Measurements from ENCODE around the gene LRP11.
"Not testable (repeated sequence)": the region's sequence is repeated elsewhere in the genome, so short reads cannot be mapped to it uniquely, and the experiment has no call there.

LRP11 gene

DNA sequence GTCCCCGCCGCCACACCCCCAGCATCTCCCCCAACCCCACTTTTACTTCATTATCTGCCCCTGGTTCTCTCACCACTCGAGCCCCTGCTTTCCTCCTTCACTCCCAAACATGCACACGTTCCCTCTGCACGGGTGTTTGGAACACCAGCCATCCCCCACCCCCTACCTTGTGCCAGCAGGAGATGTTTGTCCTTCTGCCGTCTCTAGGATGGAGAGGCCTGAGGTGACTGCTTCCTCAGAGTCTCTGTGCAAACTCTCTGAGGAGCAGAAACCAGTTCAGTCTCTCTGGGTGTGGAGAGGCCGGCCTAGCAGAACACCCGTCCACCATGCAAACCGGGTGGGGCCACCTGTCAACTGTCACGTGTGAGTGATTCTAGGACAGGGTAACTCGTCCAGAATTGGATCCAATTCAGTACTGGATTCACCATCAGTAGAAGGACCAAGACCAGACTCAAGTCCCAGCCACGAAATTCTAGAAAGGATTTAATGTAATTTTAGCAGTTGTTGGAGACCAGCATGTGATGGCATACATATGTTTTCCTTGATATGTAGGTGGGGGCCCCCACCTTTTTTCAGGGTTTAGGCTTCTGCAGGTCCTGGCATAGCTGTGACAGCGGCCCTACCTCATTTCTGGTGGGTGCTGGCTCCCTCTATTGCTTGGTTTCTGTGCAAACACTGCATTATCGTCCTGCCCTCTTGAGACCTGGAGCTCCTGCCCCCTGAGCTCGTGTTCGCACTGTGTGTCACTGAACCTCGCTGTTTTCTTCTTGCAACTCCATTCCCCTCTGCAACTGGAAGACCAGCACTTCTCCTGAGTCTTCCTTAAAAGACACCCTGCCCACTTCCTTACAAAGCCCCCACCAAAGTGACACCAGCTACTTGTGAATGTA is 33.9 kb upstream of the LRP11 start, which contains the start of gene RAET1E:
Gene RAET1E (minus strand): TSS at position 259 of the 890 bp plus-strand sequence. CDS start 7,212 bp downstream, outside the sequence.
- in situ Hi-C loops (cut with MboI; ENCODE audit: low sequenced_read_pairs), result no loop called here

- in situ Hi-C loops (cut with MboI; ENCODE audit: low sequenced_read_pairs), result no loop called here
Measured at GRCh38 chr6:149897015-149897697, 33.0 kb upstream of the LRP11 start.

- in situ Hi-C loops (cut with MboI; ENCODE audit: low sequenced_read_pairs), result no loop called here
Measured at GRCh38 chr6:149896491-149896890, 32.3 kb upstream of the LRP11 start.

GRCh38 chr6:149895833-149896271 is 31.7 kb upstream of the LRP11 start:
- in situ Hi-C loops (cut with MboI; ENCODE audit: low sequenced_read_pairs), result no loop called here

DNA sequence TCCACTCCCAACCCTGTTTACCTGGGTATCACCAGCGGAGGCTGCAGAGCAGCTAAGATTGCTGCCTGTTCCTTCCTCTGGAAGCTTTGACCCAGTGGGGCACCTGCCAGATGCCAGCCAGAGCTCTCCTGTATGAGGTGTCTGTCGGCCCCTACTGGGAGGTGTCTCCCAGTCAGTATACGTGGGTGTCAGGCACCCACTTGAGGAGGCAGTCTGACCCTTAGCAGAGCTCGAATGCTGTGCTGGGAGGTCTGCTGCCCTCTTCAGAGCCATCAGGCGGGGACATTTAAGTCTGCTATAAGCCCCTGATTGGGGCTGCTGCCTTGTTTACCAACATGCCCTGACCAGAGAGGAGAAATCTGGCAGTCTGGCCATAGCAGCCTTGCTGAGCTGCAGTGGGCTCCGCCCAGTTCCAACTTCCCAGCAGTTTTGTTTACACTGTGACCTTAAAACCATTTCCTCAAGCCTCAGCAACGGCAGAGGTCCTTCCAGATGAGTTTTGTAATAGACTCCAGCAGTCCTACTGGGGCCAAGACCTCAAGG is 31.0 kb upstream of the LRP11 start:
- in situ Hi-C loops (cut with MboI; ENCODE audit: low sequenced_read_pairs), result no loop called here

GRCh38 chr6:149891864-149892263 is 27.7 kb upstream of the LRP11 start:
- in situ Hi-C loops (cut with MboI; ENCODE audit: low sequenced_read_pairs), result not testable (repeated sequence)

GRCh38 chr6:149891259-149891658 is 27.1 kb upstream of the LRP11 start:
- in situ Hi-C loops (cut with MboI; ENCODE audit: low sequenced_read_pairs), result no loop called here

DNA sequence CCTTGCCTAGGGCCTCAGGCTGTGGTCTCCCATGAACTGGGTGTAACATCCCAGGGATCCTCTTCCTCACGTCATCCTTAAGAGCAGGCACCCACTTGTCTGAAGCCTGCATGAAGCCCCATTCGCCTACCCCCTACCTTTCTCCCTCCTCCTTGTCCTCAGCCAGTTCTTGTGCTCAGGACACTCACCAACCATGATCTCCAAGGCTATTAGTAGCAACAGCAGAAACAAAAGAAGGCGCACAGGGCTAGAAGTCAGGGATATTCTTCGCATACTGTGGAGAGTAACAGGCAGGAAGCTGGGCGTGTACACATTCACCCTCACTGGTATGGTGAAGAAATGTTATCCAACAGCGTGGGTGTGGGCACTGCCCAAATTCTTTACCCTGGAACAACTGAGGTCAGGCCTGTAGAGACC is 26.5 kb upstream of the LRP11 start:
- in situ Hi-C loops (cut with MboI; ENCODE audit: low sequenced_read_pairs), result no loop called here

GRCh38 chr6:149889326-149889725 is 25.2 kb upstream of the LRP11 start:
- in situ Hi-C loops (cut with MboI; ENCODE audit: low sequenced_read_pairs), result no loop called here

GRCh38 chr6:149888659-149889058 is 24.5 kb upstream of the LRP11 start:
- in situ Hi-C loops (cut with MboI; ENCODE audit: low sequenced_read_pairs), result no loop called here

DNA sequence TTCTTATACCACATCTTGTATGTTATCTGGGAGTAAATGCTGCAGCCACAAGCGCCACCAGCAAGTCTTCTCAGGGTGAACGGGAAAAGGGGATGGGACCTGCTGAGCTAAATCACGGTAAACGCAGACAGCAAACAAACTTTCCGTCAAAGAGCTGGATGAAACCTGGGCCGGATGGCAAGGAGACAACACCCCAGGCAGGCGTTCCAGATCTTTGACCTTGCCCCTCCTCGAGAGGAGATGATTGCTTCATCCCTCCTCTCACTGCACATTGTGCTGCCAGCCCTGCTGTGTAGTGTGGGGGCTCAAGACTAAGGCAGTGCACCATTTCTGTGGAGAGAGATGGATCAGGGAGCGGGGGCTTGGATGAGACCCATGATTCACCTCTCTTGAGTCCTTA is 23.9 kb upstream of the LRP11 start:
- in situ Hi-C loops (cut with MboI; ENCODE audit: low sequenced_read_pairs), result no loop called here

GRCh38 chr6:149887343-149887742 is 23.2 kb upstream of the LRP11 start:
- in situ Hi-C loops (cut with MboI; ENCODE audit: low sequenced_read_pairs), result no loop called here

DNA sequence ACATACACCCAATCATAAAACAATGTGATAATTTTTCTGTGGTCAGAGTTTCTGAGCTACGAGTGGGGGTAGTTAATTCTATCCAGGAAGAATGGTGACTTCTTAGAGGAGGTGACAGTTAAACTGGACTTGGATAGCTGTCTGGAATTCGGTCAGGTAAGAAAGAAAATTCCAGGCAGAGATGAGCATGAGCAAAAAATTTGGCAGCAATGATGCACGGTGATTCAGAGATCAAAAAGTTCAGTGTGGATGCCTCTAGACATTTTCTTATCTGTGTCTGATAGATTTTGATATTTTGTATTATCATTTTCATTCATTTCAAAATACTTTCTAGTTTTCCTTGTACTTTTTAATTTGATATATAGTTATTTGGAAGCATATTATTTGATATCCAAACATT is 21.7 kb upstream of the LRP11 start:
- in situ Hi-C loops (cut with MboI; ENCODE audit: low sequenced_read_pairs), result no loop called here

DNA sequence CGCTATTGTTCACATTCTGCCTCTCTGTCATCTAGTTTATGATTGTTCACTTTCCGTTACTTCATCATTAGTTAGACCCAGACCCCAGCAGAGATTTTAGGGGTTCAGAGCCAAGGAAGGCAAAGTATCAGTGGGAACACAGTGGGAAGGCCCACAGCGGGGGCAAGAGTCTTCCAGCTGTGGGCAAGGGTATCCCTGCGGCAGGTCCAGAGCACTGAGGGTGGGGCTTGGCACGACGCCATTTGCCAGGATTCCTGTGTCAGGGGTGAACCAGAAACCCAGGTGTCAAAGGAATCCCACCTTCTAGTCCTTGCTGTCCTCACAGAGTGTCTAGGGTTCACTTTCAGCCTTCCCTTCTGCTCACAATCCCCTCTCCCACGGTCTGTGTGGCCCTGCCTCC is 20.5 kb upstream of the LRP11 start:
- in situ Hi-C loops (cut with MboI; ENCODE audit: low sequenced_read_pairs), result no loop called here

- in situ Hi-C loops (cut with MboI; ENCODE audit: low sequenced_read_pairs), result no loop called here
Measured at GRCh38 chr6:149884215-149884614, 20.1 kb upstream of the LRP11 start.

GRCh38 chr6:149881860-149882259 is 17.7 kb upstream of the LRP11 start:
- in situ Hi-C loops (cut with MboI; ENCODE audit: low sequenced_read_pairs), result no loop called here

GRCh38 chr6:149881066-149881766 is 17.1 kb upstream of the LRP11 start:
- in situ Hi-C loops (cut with MboI; ENCODE audit: low sequenced_read_pairs), result no loop called here

DNA sequence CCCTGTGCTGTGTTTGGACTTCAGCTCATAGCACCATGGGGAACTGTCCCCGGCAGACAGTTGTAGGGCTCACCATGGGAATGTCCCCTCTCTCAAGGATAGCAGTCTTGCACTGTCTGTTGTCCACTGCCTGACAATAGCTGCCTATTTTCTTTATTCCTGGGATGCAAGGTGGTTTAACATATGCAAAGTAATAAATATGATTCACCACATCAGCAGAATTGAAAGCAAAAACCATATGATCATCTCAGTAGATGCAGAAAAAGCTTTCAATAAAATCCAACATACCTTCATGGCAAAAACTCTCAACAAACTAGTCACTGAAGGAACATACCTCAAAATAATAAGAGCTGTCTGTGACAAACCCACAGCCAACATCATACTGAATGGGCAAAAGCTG is 13.5 kb upstream of the LRP11 start:
- in situ Hi-C loops (cut with MboI; ENCODE audit: low sequenced_read_pairs), result no loop called here

DNA sequence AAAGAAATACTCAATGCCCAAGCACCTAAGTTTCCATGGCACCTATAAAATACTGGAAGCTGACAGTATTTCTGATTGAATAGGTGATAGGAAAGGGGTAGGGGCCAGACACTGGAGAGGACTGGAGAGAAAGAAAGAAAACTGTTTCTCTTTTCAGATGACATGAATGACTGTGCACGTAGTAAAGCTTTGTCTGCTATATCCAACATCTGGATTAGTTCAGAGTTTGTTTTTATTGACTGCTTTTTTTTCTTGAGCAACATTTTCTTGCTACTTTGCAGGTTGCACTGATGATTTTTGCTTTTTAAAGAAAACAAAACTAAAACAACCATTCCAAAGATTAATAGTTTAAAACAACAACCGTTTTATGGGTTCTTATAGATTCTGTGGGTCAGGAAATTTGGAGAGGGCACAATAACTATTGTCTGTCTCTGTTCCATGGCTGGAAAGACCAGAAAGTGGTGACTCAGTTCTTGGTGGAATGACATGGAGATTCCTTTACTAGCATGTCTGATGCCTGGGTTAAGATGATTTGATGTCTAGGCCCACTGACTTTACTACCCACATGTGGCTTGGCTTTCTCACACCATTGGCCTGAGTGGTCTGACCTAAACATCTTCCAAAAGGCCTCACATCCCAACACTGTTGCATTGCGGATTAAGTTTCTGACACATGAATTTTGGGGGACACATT is 12.2 kb upstream of the LRP11 start:
- in situ Hi-C loops (cut with MboI; ENCODE audit: low sequenced_read_pairs), result no loop called here

DNA sequence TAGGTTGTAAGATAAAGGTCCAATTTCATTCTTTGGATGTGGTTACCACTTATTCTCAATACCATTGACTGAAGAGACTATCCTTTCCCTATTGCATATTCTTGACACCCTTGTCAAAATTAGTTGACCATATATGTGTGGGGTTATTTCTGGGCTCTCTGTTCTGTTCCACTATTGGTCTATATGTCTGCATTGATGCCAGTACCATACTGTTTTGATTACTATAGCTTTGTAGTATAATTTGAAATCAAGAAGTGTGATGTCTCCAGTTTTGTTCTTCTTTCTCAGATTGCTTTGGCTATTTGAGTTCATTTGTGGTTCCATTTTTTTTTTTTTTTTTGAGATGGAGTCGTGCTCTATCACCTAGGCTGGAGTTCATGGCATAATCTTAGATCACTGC is 8.1 kb upstream of the LRP11 start:
- in situ Hi-C loops (cut with MboI; ENCODE audit: low sequenced_read_pairs), result no loop called here

DNA sequence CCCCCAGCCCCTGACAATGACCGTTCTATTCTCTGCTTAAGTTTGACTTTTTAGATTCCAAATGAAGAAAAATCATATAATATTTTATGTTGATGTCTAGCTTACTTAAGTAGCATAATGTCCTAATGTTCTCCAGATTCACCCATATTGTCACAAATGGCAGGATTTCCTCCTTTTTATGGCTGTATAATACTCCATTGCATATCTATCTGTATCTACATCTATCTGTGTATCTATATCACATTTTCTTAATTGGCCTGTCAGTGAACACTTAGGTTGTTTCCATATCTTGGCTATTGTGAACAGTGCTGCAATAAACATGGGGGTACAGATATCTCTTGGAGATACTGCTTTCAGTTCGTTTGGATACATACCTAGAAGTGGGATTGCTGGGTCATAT is 7.0 kb upstream of the LRP11 start:
- in situ Hi-C loops (cut with MboI; ENCODE audit: low sequenced_read_pairs), result no loop called here

All from HL-60/S4 treated with phorbol 12-myristate 13-acetate at 8.2 ng/mL for 4 days and 3 days (cell line).